Adrenal gland (tissue), 12 donors: ENCODE results near the gene BTBD16. TPM values are rescaled to one million over a fixed set of nuclear protein-coding genes. Genes with fewer than 3 reads are reported as not detected.

ENCODE experiments used
- DNase-seq, 7 donors: peaks; one replicate each; pipeline ENCODE4 v3.0.0-alpha.2; 2019 to 2020
- H3K27ac ChIP-seq, 5 donors: fragments of 200-600 bp; sonication (generic) in 4 of 5; 1 replicate in 3 of 5; 2 replicates in 2 of 5; pipeline versions ENCODE4 v1.5.1 to v1.8.0; 2016 to 2020; ENCODE audit warnings: mild to moderate bottlenecking in 1 of 5
- H3K27me3 ChIP-seq: fragments of 200-600 bp; 2 replicates; pipeline ENCODE4 v1.8.0; 2021
- H3K36me3 ChIP-seq, 2 donors: fragments of 200-600 bp; replicated peaks in 1 of 2; 1 replicate in 1 of 2; 2 replicates in 1 of 2; pipeline versions ENCODE4 v1.5.1 to v1.8.0; 2018 to 2022
- H3K4me1 ChIP-seq, 2 donors: fragments of 200-600 bp; replicated peaks in 1 of 2; 1 replicate in 1 of 2; 2 replicates in 1 of 2; pipeline versions ENCODE4 v1.5.1 to v1.8.0; 2018 to 2021
- H3K4me3 ChIP-seq, 4 donors: fragments of 200-600 bp; sonication (generic) in 3 of 4; one replicate each; pipeline ENCODE4 v1.5.1; 2016 to 2018
- H3K9me3 ChIP-seq, 3 donors: fragments of 200-600 bp; sonication (generic) in 1 of 3; replicated peaks in 1 of 3; 1 replicate in 2 of 3; 2 replicates in 1 of 3; pipeline versions ENCODE4 v1.5.1 to v1.8.0; 2016 to 2021
- POLR2A ChIP-seq, 2 donors: fragments of 450-650 bp; IDR thresholded peaks; one replicate each; pipeline ENCODE4 v1.6.1; 2017; ENCODE audit warnings: antibody characterized with exemption in 2 of 2, mild to moderate bottlenecking in 2 of 2, moderate library complexity in 1 of 2
- WGBS, 4 donors: extraction: QIAGEN DNeasy Blood & Tissue Kit in 2 of 4; methylation state at CpG; one replicate each; pipeline versions ENCODE4 v1.1.5 to v1.1.7; 2013 to 2017; 5-methylcytosine and 5-hydroxymethylcytosine counted together
- intact Hi-C, 2 donors: fragments of 100-400 bp; cut with DNase I; formaldehyde crosslinking; loops; one replicate each; pipeline versions ENCODE4 v1.14.1 to v1.15.0; 2022 to 2023
- polyA plus RNA-seq, 3 donors: library from polyadenylated mRNA; stranded (reverse); fragments of 200-250 nt in 2 of 3; fragments of 350-450 nt in 1 of 3; fragmentation: Illumina TruSeq in 1 of 3; extraction: RNeasy Lipid Tissue Mini Kit (QIAGEN cat#74804) in 1 of 3; gene quantifications; one replicate each; pipeline ENCODE4 v1.2.3, GENCODE V29; 2013 to 2014
- total RNA-seq, 9 donors: library from RNA; depleted of rRNA in 4 of 9; stranded (reverse); fragments of >200 nt in 4 of 9; fragments of 120-200 nt in 1 of 9; fragmentation: NEBNext Ultra II Directional in 1 of 9; extraction: Animal tissue kit (Norgen Biotek cat#: 25700) in 1 of 9; gene quantifications; one replicate each; pipeline versions ENCODE4 v1.1.0 to v1.2.4, GENCODE V29; 2013 to 2023
- TF ChIP-seq, protein P1 (sequence below), 6 experiments: fragments of 450-650 bp in 4 of 6; fragments of 200-600 bp in 2 of 6; sonication (generic) in 1 of 6; IDR thresholded peaks; 1 replicate in 5 of 6; 2 replicates in 1 of 6; pipeline versions ENCODE4 v1.5.1 to v1.8.0; 2016 to 2021; ENCODE audit warnings: antibody characterized with exemption in 6 of 6, mild to moderate bottlenecking in 2 of 6, moderate library complexity in 1 of 6
- donor health status: healthy with polysubstance abuse.
- donor health status: Bipolar disorder and iron deficiency.
- donor health status: DM: yes; HTN: yes; CAD: no.
- donor health status: DM: no; HTN: no; CAD: no.
- donor health status: DM: no; HTN: no; CAD: no.
- donor health status: DM: yes; HTN: yes; CAD: no.

Gene BTBD16
- total and polyA plus RNA-seq, 12 donors, result 0.11 to 0.48 (median 0.24) TPM; not detected in 5

GRCh38 chr10:122336332-122336731 is 65.2 kb downstream of the BTBD16 start:
- intact Hi-C loops, result no loop called here
- H3K4me3 ChIP-seq, result no peak overlapping the region
- H3K27me3 ChIP-seq, result peaks cover 10% of the 10 kb centered on the region
- no peak overlapping the region for H3K27ac ChIP-seq
- no peaks in the 10 kb centered on the region for H3K9me3 ChIP-seq
- no peak for DNase-seq
- 85 to 93% (median 89%) methylated on average over 10 of the region's 10 CpGs for WGBS, 4 donors
- no peaks in the 10 kb centered on the region for H3K4me1 ChIP-seq
- no peak for TF ChIP-seq POLR2A (IDR thresholded peaks at IDR 0.05)
- TF ChIP-seq, protein P1, sequence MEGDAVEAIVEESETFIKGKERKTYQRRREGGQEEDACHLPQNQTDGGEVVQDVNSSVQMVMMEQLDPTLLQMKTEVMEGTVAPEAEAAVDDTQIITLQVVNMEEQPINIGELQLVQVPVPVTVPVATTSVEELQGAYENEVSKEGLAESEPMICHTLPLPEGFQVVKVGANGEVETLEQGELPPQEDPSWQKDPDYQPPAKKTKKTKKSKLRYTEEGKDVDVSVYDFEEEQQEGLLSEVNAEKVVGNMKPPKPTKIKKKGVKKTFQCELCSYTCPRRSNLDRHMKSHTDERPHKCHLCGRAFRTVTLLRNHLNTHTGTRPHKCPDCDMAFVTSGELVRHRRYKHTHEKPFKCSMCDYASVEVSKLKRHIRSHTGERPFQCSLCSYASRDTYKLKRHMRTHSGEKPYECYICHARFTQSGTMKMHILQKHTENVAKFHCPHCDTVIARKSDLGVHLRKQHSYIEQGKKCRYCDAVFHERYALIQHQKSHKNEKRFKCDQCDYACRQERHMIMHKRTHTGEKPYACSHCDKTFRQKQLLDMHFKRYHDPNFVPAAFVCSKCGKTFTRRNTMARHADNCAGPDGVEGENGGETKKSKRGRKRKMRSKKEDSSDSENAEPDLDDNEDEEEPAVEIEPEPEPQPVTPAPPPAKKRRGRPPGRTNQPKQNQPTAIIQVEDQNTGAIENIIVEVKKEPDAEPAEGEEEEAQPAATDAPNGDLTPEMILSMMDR (IDR thresholded peaks at IDR 0.05), result no peak
- no peaks in the 10 kb centered on the region for H3K36me3 ChIP-seq

- no peaks in the 10 kb centered on the region for H3K4me1 ChIP-seq
- H3K4me3 ChIP-seq, result no peak overlapping the region
- H3K27me3 ChIP-seq, result peaks cover 6% of the 10 kb centered on the region
- DNase-seq, result no peak
- H3K36me3 ChIP-seq, result no peaks in the 10 kb centered on the region
- no peaks in the 10 kb centered on the region for H3K9me3 ChIP-seq
- no peak overlapping the region for H3K27ac ChIP-seq
- no peak for TF ChIP-seq POLR2A (IDR thresholded peaks at IDR 0.05)
- TF ChIP-seq, protein P1 (IDR thresholded peaks at IDR 0.05), result no peak
- 70 to 89% (median 76%) methylated on average over 3 of the region's 3 CpGs for WGBS, 4 donors
- intact Hi-C loops, result no loop called here
Measured at GRCh38 chr10:122336961-122337360, 65.9 kb downstream of the BTBD16 start.

- intact Hi-C loops, result no loop called here
- no peak overlapping the region for H3K27ac ChIP-seq
- WGBS, 4 donors, result 84 to 91% (median 89%) methylated on average over 15 of the region's 15 CpGs
- H3K4me1 ChIP-seq, result no peaks in the 10 kb centered on the region
- no peak for DNase-seq
- no peak for TF ChIP-seq POLR2A (IDR thresholded peaks at IDR 0.05)
- TF ChIP-seq, protein P1 (IDR thresholded peaks at IDR 0.05), result no peak
- no peak overlapping the region for H3K4me3 ChIP-seq
- H3K27me3 ChIP-seq, result peaks cover 5% of the 10 kb centered on the region
- H3K9me3 ChIP-seq, result no peaks in the 10 kb centered on the region
- no peaks in the 10 kb centered on the region for H3K36me3 ChIP-seq
Measured at GRCh38 chr10:122338609-122339441, 67.7 kb downstream of the BTBD16 start.

- H3K36me3 ChIP-seq, result no peaks in the 10 kb centered on the region
- no peaks in the 10 kb centered on the region for H3K27me3 ChIP-seq
- no peaks in the 10 kb centered on the region for H3K4me1 ChIP-seq
- H3K4me3 ChIP-seq, result no peak overlapping the region
- no peaks in the 10 kb centered on the region for H3K9me3 ChIP-seq
- intact Hi-C loops, result loop anchor here (5.0 to 10.0 kb wide), 3 partner anchors 91 to 226 kb away; no protein-coding TSS in a partner anchor
- WGBS, 4 donors, result 68 to 75% (median 72%) methylated on average over 9 to 11 of the region's 11 CpGs
- DNase-seq, result no peak
- TF ChIP-seq POLR2A (IDR thresholded peaks at IDR 0.05), result no peak
- TF ChIP-seq, protein P1 (IDR thresholded peaks at IDR 0.05), result no peak
- no peak overlapping the region for H3K27ac ChIP-seq
Measured at GRCh38 chr10:122341141-122341810, 70.2 kb downstream of the BTBD16 start.
